LNCaP clone FGC (cell line): ENCODE data around the gene ZDHHC18.
"Not testable (repeated sequence)": the region's sequence is repeated elsewhere in the genome, so short reads cannot be mapped to it uniquely, and the experiment has no call there.

Source experiments
- DNase-seq: peaks from one replicate; pipeline ENCODE4 v3.0.0-alpha.2; 2011; ENCODE audit warnings: low read depth
- H3K4me3 ChIP-seq: 2 replicates; pipeline ENCODE4 v1.5.1; 2011; ENCODE audit warnings: mild to moderate bottlenecking, low read depth, low read length, control low read depth
- CTCF ChIP-seq: IDR thresholded peaks from 2 replicates; pipeline ENCODE4 v1.5.1; 2012; ENCODE audit warnings: mild to moderate bottlenecking; ENCODE audit not compliant: control insufficient read depth, insufficient read depth; ENCODE audit errors: extremely low read depth

ZDHHC18 gene

DNA sequence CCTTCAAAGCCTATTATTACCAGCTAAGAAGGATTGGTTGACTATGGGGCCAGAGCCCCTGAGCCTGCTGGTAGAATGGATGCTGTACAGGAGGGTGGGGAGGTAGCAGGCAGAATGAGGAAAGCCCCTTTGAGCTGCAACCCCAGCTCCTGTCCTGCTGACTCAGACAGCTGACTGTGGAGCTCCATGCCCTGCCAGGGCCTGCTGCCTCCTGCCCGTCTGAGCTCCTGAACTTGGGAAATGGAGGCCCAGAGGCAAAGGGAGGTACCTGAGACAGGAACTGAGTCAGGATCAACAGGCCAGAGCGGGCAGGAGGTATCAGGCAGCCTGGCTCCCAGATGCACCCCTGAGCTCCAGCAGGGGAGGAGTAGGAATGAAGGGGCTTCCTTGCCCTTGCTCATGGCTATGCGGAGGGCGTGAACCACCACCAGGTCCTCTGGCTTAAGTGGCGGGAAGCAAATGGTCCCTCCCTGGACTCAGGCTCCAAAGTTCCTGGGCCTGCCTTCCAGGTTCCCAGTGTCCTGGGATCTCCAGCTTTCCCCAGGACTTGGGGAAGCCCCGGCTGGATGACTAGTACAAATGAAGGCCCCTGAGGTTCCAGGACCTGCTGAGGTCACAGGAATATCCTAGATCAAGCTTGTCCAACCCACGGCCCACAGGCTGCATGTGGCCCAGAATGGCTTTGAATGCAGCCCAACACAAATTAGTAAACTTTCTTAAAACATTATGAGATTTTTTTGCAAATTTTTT is 32.6 kb downstream of the ZDHHC18 start:
- DNase-seq: no peak
- no peak overlapping the region for H3K4me3 ChIP-seq
- no peak for TF ChIP-seq CTCF

GRCh38 chr1:26861286-26861701 is 34.8 kb downstream of the ZDHHC18 start:
- H3K4me3 ChIP-seq: no peak overlapping the region
- TF ChIP-seq CTCF: no peak
- no peak for DNase-seq

- H3K4me3 ChIP-seq: no peak overlapping the region
- DNase-seq: no peak
- TF ChIP-seq CTCF: no peak
These were observed 35.4 kb downstream of the ZDHHC18 start for GRCh38 chr1:26861889-26862378.

GRCh38 chr1:26862781-26863684 is 36.5 kb downstream of the ZDHHC18 start, which contains the start of gene SFN:
Gene SFN (plus strand): TSS chr1:26863149. CDS start chr1:26863213, 64 bp downstream.
- DNase-seq: no peak
- TF ChIP-seq CTCF: peak; percentile 19; the same call in 1 of the 2 replicates
- H3K4me3 ChIP-seq: peak within 1 kb of the TSS; percentile 78

- H3K4me3 ChIP-seq: peak overlapping the region; percentile 78
- no peak for DNase-seq
- no peak for TF ChIP-seq CTCF
These were observed 37.2 kb downstream of the ZDHHC18 start for GRCh38 chr1:26863685-26864077.

DNA sequence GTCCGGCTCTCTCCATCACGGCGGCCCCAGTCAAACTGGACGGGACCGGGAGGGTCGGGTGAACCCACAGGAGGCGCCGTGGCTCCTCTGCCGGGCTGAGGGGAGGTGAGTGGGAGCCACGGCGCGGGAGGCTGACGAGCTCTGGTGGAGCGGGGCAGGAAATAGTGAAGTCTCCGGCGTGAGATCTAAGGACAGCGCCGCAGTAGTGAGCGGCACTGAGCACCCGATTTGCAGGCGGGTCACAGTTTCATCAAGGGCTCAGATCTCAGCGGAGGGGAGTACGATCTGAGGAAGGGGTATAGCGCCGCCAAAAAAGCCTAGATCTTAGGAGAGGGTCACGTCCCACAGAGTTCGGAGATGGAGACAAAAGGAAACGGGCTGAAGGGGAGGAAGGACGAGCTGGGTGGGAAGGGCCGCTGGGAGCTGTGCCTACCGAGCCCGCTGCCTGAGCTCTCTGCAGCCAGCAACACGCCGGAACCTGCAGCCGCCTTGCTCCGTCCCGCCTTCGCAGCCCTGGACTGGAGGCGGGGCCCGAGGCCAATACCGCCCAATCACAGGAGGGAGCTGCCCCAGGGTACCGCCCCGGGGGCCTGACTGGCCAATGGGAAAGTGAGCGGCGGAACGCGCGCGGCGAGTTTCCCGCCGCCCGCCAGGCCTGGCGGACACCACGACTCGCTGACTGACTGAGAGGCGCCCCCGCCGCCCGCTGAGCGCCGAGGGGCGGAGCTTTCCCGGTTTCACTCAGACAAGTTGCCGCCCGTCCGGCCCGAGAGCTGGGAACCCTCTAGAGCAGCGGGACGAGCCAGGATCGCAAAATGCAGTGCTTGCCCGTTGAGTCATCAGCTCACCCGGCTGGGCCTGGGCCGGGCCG is 38.4 kb downstream of the ZDHHC18 start:
- H3K4me3 ChIP-seq: peak overlapping the region; percentile 78
- DNase-seq: peak; percentile 90
- no peak for TF ChIP-seq CTCF

DNA sequence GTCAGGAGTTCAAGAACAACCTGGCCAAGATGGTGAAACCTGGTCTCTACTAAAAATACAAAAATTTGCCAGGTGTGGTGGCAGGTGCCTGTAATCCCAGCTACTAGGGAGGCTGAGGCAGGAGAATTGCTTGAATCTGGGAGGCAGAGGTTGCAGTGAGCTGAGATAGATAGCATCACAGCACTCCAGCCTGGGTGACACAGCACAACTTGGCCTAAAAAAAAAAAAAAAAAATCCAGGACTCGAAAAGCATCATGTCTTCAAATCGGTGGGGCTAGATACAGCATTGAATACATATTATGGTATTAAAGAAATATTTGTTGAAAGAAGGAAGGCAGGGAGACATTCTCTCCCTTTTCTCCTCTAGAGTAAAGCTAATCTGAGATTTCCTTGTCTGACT is 46.6 kb downstream of the ZDHHC18 start:
- H3K4me3 ChIP-seq, DNase-seq: not testable (repeated sequence)
